Urothelium cell line (cell line): Measurements from ENCODE around the gene CTDNEP1.
A peak's percentile ranks its signal among the peaks of the same experiment; 100 is the strongest.

Experiments used
- DNase-seq: peaks from one replicate; pipeline ENCODE4 v3.0.0; 2011; ENCODE audit warnings: low spot score, mixed read lengths
- FAIRE-seq: peaks from 2 replicates; lab custom pipeline; 2011; peaks lifted over from hg19 to GRCh38; lab: Jason Lieb, UNC

The CTDNEP1 gene

DNA sequence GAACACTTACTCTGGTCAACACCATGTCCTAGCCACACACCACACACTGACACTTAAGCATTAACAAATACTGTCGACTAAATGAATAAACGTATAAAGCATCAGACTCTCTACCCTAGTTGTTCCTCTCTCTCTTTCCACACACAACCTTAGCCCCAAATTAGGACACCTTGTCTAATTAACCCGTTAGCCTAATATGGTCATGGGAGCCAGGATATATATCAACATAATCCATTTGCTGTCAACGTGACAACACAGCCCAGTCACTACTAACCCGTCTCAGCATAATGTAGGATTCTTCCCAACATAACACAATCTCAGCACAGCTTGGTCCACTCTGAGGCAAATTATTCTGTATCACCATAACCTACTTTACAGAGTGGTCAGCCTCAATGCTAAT, 19.4 kb downstream of the CTDNEP1 start:
- no peak for FAIRE-seq

DNA sequence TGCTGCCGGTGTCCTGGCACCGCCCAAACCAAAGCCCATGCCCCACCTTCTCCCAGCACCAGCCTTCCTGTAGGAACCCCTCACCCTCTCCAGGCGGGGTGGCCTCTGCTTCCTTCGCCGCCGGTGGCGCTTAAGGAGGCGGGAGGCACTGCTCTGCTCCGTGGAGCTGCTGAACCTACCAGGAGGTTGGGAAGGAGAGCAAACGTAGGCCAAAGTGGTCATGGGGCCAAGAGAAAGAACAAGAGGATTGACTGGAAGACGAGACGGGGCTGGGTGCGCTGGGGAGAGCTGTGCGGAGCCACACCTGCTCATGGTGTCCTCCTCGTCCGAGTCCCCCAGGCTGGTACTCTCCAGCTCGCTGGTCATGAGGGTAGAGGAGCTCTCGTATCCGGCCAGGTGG, 22.0 kb downstream of the CTDNEP1 start:
- FAIRE-seq (no peak), DNase-seq (no peak)

More for the DNA sequence above, 19.4 kb downstream of the CTDNEP1 start:
- no peak for DNase-seq

DNA sequence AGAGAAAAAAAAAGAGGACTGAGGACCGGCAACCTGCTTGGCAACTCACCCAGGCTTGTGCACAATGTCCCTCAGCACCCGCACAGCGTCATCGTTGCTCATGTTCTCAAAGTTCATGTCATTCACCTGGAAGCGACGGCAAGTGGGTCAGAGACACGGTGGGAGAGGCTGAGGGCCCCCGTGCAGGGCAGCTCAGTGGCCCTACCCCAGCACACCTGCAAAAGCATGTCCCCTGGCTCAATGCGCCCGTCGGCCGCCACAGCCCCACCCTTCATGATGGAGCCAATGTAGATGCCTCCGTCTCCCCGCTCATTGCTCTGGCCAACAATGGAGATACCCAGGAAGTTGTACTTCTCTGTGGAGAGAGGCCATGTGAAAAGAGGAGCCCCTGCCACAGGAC, 22.6 kb downstream of the CTDNEP1 start:
- DNase-seq = no peak
- no peak for FAIRE-seq

DNA sequence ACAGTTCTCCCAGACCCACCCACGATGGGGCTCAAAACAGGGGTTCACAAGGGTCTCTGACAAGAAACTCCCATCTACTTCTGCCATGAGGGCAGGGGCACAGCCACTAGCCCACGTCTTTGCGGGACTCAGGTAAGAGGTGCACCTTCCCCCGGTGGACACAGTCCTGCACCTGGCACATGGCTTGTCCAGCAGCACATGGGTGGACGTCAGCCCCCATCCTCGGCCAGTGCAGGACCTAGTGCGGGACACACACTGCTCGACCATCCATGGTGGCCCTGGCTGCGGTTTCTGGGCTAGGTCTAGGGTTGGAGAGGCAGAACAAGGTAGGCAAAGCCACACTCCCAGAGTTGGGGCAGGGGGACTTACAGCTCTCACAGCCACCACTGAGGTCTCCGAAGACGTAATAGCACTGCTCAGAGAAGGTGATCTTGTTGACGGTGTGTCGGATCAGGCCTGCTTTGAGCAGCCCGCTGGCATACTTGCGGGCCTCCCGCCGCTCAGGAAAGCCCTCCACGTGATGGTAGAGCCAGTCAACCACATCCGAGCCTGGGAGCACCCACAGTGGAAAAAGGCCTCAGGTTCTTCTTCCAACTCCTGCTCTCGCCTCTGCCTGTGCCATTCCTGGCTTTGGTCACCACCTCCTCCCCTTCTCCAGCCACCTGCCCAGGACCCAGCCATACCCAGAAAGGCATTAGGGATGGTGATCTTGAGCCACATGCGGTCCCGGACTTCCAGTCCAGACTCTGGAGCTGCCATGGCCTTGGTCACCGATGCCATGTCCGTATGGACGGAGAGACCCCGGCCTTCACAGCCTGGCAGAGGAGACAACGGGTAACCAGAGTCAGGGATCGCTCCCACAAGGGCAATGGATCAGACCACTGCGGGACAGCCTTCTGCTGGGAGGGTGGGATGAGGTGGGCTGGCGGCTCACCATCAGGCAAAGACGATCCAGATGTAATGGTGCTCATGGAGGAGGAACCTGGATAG, 24.5 kb downstream of the CTDNEP1 start:
- DNase-seq (no peak), FAIRE-seq (no peak)

DNA sequence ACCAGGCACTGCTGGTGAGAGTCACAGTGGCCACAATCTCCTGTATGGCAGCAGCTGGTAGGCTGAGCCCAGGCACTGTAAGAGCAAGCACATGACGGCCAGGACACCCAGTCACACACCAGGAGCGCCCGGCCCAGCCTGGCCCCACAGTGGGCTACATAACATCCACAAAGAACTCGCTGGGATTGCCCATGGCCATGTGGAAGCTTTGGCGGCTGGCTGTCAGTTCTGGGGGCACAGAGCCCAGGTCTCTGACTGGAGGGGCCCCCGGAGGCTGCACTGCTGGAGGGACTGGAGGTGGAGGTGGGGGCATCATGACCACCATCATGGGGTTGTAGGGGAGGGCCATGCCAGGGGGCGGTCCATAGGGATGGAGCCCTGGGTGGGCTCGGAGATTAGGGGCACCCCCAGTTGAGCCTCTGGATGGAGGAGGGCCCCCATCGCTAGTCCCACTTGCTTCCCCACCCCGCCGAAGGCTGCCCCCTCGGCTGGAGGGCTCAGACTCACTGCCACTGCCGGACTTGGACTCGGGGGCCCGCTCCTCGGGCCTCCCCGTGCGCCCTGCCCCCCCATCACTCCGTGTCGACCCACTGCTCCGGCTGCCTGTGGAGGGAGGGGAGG, 25.7 kb downstream of the CTDNEP1 start:
- no peak for FAIRE-seq

DNA sequence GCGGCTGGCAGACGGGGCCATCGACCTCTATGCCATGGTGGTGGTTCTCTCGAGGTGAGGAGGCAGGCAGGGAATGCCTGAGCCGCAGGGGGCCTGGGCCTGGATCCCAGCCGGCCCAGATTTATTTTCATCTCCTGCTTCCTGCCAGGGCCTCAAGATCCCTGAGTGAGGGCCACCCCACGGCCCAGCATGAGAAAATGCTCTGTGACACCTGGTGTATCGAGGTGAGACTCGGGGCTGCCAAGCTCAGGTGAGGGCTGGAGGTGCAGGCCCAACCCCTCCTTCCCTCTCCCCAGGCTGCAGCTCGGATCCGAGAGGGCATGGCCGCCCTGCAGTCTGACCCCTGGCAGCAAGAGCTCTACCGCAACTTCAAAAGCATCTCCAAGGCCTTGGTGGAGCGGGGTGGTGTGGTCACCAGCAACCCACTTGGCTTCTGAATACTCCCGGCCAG, 26.8 kb downstream of the CTDNEP1 start:
- no peak for FAIRE-seq
- no peak for DNase-seq

More for the DNA sequence above, 25.7 kb downstream of the CTDNEP1 start:
- DNase-seq = no peak

DNA sequence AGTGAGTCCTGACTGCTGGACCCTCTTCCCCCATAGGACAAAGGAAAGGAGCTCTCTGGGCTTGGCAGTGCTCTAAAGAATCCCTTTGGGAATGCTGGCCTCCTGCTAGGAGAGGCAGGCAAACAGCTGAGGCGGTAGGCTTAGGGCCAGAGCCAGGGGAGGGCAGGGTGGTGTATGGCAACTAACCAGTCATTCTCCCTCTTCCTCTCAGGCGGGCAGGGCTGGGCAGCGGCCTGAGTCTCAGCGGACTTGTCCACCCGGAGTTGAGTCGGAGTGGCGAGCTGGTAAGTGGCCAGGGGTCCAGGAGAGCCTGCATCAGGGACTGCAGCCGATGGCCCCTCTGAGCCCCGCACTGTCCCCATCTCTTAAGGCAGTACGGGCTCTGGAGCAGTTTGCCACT, 27.4 kb downstream of the CTDNEP1 start:
- DNase-seq = no peak
- FAIRE-seq = no peak

DNA sequence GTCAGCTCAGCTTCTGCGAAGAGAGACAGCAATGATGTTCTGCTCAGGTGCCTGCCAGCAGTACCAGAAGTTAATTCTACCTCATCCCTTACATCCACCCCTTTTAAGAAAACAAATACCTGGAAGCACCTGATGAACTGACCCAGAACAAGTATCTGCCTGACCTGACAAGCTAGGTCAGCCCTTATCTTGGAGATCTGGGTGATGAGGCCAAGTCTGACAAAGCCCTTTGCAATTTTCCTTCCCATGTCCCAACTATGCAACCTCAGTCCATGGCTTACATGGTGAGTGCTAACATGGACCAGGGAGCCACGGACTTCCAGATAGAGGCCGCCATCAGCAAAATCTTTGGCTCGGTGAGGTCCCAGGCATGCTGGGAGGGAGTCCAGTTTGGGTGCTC, 28.2 kb downstream of the CTDNEP1 start:
- no peak for DNase-seq
- FAIRE-seq = no peak

DNA sequence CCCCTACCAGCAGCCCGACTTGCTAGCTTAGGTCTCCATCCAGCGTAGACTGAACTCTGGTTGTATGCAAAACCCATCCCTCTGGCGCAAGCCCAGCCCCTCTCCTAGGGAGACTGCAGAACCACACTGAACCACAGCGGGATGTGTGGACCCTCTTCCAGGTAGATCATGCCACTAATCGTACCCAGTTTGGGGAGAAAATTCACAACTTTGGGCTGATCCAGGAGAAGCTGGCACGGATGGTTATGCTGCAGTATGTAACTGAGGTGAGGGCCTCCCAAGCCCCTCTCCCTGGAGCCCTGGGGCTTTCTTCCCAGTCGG, 28.6 kb downstream of the CTDNEP1 start:
- no peak for FAIRE-seq
- no peak for DNase-seq

DNA sequence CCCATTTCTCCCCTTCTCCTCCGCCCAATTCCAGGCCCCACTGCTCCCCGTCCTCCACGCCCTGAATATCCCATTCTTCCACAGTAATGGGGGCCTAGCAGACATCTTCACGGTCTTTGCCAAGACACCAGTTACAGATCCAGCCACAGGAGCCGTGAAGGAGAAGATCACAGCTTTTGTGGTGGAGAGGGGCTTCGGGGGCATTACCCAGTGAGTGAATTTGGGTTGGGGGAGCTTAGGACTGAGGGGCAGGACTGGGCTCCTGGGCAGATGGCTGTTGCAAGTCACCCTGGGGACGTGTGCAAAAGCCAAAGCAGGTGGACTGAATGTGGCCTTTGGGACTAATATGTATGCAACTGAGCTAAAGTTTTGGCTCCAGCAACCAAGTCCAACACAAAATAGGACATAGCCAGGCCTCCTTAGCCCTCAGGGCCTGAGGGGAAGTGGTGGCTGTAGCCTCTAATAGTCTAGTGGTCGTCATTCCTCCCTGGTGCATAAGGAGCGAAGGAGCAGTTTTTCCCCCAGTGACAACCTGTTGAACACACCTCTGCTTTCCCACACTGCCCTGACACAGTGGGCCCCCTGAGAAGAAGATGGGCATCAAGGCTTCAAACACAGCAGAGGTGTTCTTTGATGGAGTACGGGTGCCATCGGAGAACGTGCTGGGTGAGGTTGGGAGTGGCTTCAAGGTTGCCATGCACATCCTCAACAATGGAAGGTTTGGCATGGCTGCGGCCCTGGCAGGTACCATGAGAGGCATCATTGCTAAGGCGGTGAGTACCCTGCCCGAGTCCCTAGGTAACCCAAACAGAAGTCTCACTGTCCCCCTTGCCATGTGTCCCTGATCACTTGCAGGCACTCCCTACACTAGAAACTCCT, 29.2 kb downstream of the CTDNEP1 start:
- DNase-seq (no peak), FAIRE-seq (no peak)

DNA sequence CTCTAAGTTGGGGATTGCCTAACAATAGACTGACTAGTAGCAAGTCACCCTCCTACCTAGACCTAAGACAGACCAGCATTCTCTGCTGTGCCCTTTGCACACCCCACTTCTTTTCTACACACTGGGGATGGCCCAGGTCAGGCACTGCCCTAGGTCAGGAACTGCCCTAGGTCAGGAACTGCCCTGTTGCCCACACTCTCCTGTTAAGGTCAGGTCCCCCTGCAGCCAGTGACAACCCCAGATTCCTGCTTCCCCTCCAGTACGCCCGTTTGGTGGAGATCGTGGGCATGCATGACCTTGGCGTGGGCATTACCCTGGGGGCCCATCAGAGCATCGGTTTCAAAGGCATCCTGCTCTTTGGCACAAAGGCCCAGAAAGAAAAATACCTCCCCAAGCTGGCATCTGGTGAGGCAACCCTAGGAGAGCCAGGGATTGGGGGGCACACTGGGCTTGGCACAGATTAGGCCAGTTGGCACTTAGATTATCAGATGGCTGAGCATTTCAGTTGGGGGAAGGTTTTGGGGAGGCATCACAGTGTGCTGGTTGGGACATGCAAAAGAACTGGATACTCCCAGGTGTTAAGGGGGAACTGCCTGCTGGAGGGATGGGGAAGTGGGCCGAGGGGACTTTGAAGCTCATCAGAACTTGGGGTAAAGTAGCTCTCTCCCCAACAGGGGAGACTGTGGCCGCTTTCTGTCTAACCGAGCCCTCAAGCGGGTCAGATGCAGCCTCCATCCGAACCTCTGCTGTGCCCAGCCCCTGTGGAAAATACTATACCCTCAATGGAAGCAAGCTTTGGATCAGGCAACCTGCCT, 30.0 kb downstream of the CTDNEP1 start:
- FAIRE-seq (no peak), DNase-seq (no peak)

DNA sequence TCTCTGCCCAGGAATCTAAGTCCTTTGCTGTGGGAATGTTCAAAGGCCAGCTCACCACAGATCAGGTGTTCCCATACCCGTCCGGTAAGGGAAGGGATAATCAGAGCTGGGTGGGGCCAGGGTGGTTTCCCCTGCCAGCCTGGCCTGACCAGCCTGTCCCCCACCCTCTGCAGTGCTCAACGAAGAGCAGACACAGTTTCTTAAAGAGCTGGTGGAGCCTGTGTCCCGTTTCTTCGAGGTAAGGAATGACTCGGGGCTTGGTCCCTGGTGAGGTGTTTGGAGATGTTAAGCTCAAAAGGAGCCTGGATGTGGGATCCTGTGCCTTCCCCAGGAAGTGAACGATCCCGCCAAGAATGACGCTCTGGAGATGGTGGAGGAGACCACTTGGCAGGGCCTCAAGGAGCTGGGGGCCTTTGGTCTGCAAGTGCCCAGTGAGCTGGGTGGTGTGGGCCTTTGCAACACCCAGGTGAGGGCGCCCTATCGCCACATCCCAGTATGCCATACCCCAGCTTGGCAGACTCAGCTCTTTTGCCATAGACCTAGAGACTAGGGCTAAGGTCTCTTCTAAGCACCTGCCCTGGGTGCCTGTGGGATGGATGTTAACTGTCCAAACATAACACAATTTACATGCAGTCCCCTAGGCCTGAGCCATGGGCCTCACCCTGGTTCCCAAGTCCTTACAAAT, 30.8 kb downstream of the CTDNEP1 start:
- FAIRE-seq (no peak), DNase-seq (peak; percentile 46)

DNA sequence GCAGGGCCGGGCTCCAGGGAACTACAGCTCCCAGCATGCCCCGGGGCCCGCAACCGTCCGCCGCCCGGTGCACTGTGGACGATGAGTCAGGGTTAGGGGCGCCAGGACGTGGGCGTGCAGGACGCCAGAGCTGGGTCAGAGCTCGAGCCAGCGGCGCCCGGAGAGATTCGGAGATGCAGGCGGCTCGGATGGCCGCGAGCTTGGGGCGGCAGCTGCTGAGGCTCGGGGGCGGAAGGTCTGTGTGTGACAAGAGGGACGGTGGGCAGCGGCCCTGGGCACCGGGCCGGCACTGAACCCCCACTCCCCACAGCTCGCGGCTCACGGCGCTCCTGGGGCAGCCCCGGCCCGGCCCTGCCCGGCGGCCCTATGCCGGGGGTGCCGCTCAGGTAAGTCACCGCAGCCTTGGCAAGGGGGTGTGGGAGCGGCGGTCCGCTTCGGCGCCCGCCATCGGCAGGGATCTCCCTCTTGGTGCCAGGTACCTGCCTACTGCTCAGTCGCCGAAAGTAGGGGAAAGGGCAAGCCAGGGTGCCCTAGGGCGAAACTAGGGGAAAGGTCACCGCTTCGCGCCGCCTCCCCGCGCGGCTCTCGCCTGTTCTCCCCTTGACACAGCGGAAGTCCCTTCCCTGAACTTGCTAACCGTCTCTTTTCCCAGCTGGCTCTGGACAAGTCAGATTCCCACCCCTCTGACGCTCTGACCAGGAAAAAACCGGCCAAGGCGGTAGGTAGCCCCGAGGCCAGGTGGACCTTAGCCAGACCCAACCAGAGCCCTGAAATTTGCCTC, 31.5 kb downstream of the CTDNEP1 start, which contains the start of the genes ACADVL and DLG4:
Gene ACADVL (plus strand): TSS at position 127 of the 781 bp plus-strand sequence. CDS start 47 bp downstream, at position 174.
Gene DLG4 (minus strand): TSS at position 25 of the 781 bp plus-strand sequence.
- FAIRE-seq (no peak), DNase-seq (peak; percentile 83)

DNA sequence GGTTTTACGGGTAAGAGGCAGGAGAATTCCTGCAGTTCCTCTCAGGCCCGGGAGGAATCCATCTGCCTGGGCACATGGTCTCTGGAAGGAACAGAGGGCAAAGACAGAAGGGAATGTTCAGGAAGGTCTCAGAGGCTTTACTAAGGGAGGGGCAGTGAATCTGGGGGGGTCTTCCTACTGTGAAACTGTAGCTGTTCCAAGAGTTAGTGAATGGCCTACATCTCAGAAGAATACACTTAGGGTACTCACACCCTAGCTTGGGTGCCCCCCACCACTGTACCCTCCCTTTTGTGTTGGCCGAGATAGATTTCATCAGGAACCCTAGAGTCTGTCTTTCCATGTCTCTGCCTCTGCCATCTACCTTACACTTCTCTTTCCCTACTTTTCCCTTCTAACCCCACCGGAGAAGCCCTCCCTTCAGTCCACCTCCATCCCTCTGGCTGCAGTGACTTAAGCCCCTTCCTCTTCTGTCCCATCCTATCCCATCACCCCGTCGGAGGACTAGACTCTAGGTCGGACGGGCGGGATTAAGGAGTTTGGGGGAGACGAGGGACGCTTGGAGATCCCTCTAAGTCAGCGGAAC, 32.2 kb downstream of the CTDNEP1 start:
- DNase-seq (no peak), FAIRE-seq (peak; percentile 13)

DNA sequence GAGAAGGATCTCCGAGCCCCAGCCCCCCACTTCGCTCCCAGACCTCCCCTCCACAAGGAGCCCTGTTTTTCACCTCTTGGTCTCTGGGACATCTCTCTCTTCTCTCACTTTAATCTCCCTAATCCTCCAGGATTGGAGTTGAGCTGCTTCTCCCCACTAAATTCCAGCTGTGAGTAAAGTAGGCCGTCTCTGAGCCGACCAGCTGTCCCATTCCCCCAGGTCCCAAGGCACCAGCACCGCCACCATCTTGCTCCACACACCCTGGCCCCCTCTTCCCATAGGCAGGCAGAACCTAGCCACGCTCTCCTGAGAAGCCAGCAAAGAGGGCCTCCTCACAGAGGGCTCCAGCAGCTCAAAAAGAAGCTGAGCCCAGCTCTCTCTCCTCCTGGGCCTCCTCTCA, 32.8 kb downstream of the CTDNEP1 start:
- FAIRE-seq (no peak), DNase-seq (no peak)

DNA sequence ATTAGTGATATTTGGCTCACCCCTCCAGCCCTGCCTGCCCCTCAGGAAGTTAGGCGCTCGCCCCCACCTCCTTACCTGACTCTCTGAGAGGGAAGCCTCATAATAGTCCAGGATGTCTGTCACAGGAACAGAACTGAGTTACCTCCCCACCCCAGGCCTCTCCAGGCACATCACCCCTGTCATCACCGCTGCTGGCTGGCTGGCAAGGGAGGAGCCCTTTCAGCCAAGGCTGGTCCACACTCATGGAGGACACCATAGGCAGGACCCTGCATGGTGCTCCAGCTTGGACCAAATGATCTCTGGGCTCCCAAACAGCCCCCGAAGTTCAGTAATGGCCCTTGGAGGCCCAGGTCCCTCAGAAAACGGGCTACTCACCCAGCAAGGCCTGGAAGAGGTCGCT, 33.4 kb downstream of the CTDNEP1 start:
- no peak for FAIRE-seq
- DNase-seq = no peak

DNA sequence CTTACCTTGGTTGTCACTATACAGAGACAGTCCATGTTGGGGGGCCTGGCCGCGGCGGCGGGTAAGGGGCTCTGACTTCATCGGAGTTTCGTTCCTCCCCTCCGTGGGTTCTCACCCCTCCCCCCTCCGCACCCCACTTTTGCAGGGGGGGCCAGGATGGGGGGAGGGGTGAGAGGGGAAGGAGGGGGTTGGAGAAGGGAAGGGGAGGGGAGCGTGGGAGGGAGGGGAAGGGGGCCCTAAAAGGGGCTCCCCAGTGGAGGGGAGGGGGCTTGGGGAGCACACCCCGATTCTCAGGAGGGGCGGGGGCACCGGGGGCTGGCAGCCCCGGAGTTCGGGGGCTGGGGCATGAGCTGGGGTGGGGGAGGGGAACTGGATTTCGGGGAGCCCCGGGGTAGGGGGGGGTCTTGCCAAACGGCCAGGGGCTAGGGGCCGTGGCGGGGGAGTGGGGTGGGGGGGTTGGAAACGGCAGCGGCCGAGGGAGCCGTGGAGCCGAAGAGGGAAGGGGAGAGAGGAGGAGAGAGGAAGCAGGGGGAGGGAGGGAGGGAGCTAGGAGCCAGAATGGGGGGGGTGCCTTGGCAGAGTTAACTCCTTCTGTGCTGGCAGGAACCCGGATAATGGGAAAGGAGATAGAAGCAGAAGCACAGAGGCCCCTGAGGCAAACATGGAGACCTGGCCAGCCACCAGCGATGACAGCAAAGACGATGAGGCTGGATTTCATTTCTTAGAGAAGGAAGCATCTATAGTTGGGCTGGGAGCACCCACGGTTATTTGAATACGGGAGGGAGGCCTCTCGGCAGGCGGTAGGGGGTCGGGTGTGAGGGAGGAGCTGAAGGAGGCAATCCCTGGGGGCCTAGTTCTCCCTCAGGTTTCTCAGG, 34.2 kb downstream of the CTDNEP1 start:
- DNase-seq (peak; percentile 48), FAIRE-seq (no peak)
